ENCODE data around the gene B4GALT6.
"Not testable (repeated sequence)": the region's sequence is repeated elsewhere in the genome, so short reads cannot be mapped to it uniquely, and the experiment has no call there.

DNA sequence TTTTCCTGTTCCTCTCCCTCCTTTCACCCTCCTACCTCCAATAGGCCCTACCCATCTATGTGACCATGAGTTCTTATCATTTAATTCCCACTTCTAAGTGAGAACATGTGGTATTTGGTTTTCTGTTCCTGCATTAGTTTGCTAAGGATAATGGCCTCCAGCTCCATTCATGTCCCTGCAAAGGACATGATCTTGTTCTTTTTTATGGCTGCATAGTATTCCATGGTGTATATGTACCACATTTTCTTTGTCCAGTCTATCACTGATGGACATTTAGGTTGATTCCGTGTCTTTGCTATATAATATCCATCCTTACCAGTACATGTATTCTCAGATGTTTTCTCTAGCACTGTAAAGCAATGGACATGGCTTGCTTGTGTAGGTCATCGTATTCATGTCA lies 44.8 kb upstream of the B4GALT6 start:
- TF ChIP-seq, protein P1, sequence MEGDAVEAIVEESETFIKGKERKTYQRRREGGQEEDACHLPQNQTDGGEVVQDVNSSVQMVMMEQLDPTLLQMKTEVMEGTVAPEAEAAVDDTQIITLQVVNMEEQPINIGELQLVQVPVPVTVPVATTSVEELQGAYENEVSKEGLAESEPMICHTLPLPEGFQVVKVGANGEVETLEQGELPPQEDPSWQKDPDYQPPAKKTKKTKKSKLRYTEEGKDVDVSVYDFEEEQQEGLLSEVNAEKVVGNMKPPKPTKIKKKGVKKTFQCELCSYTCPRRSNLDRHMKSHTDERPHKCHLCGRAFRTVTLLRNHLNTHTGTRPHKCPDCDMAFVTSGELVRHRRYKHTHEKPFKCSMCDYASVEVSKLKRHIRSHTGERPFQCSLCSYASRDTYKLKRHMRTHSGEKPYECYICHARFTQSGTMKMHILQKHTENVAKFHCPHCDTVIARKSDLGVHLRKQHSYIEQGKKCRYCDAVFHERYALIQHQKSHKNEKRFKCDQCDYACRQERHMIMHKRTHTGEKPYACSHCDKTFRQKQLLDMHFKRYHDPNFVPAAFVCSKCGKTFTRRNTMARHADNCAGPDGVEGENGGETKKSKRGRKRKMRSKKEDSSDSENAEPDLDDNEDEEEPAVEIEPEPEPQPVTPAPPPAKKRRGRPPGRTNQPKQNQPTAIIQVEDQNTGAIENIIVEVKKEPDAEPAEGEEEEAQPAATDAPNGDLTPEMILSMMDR (IDR thresholded peaks at IDR 0.05) = not testable (repeated sequence)
- TF ChIP-seq POLR2A, EP300 (IDR thresholded peaks at IDR 0.05): not testable (repeated sequence)
